GM18519 (cell line): Measurements from ENCODE around the gene YWHAG.
"Not testable (repeated sequence)": the region's sequence is repeated elsewhere in the genome, so short reads cannot be mapped to it uniquely, and the experiment has no call there.

ENCODE experiments used
- ATAC-seq: cut with Tn5 transposase; IDR thresholded peaks from one replicate; pipeline ENCODE4 v1.9.1; 2021; ENCODE audit warnings: mild to moderate bottlenecking, moderate library complexity; ENCODE audit not compliant: unreplicated experiment, low FRiP score

The YWHAG gene

GRCh38 chr7:76301000-76301399, 57.8 kb downstream of the YWHAG start:
- ATAC-seq, result no peak

GRCh38 chr7:76300166-76300731, 58.5 kb downstream of the YWHAG start:
- ATAC-seq, result no peak

DNA sequence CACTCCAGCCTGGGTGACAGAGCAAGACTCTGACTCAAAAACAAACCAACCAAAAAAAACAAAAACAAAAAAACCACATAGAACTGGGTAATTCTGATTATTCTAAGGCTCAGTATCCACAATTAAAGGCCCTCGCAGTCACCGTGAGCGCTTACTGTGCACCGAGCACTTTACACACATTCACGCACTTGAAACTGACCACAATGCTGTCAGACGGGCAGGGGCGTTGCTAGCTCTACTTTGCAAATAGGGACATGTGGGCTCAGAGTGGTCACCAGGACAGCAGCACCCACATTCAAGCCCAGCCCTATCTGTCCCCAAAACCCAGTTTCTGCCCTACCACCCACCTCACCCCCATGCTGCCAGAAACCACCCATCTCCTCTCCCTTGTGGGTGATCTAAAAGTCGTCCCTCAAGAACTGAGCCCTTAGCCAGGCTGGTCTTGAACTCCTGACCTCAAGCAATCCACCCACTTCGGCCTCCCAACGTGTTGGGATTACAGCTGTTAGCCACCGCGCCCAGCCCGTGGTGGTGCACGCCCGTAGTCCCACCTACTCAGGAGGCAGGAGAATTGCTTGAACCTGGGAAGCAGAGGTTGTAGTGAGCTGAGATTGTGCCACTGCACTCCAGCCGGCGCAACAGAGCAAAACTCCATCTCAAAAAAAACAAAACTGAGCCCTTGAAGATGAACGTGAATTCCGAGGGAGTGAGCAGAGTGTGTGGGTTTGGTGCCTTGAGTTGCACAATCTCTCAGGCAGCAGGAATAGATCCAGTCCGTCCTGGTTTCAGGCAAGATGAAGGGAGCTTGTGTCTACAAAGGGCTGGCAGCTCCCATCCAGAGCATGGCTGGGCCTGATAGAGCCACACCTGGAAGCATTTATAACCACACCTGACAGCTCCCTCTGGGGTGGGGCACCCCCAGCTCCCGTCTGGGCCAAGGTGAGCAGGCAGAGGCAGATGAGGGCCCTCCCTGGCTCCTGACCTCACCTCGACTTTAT, 61.7 kb downstream of the YWHAG start:
- ATAC-seq, result no peak

- ATAC-seq, result no peak
Observed at GRCh38 chr7:76294344-76295024, 64.3 kb downstream of the YWHAG start.

- ATAC-seq, result no peak
Observed at GRCh38 chr7:76293407-76293901, 65.3 kb downstream of the YWHAG start.

DNA sequence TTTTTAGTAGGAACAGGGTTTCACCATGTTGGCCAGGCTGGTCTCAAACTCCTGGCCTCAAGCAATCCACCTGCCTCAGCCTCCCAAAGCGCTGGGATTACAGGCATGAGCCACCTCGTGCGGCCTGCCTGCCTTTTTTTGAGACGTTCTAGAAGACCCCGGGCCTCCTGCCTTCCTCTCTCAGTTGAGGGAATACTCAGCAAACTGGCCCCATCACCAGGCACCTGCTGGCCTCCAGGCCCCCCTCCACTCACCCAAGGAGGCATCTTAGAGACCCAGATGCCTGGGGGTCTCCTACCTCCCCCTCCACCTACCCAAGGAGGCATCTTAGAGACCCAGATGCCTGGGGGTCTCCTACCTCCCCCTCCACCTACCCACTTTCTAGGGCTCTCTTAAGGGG, 65.9 kb downstream of the YWHAG start:
- ATAC-seq, result not testable (repeated sequence)

GRCh38 chr7:76292213-76292573, 66.6 kb downstream of the YWHAG start:
- ATAC-seq, result no peak

DNA sequence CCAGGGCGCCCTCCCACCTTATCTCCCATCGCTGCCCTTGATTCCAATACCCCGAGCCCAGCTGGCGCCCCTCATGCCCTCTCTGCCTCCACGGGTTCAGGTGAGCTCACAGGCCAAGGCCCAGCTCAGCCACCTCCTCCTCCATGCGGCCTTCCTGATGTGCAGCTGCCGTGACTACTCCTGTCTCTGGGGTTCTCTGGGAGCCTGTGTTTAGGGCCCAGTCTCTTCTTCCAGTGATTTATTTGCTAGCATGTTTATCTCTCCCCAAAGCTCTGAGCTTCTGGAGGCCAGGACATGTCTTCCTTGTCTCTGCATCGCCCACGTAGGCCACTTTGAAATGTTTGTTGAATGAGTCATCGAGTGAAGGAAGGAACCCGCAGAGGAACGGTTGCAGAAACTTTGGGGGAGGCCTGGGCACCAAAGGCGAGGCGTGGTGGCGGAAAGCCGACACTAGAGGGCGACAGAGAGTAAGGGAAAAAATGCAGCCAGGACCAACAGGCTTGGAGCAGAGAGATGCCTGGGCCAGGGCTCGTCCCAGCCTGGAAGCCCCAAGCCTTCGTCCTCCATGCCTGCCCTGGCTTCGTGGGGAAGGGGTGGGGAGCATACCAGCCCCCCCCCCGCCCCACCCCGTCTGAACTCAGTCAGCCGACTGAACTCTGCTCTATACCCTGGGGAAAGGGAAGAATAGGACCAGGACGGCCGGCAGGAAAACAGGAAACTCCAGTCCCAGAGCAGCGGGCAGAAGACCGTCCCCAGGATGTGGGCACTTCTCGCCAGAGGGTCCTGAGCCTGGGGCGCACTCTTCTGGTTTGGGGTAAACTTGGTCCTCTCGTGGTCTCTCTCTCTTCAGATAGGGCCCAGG, 67.2 kb downstream of the YWHAG start:
- peak; percentile 49 for ATAC-seq

- not testable (repeated sequence) for ATAC-seq
Observed at GRCh38 chr7:76290847-76291350, 67.9 kb downstream of the YWHAG start.

DNA sequence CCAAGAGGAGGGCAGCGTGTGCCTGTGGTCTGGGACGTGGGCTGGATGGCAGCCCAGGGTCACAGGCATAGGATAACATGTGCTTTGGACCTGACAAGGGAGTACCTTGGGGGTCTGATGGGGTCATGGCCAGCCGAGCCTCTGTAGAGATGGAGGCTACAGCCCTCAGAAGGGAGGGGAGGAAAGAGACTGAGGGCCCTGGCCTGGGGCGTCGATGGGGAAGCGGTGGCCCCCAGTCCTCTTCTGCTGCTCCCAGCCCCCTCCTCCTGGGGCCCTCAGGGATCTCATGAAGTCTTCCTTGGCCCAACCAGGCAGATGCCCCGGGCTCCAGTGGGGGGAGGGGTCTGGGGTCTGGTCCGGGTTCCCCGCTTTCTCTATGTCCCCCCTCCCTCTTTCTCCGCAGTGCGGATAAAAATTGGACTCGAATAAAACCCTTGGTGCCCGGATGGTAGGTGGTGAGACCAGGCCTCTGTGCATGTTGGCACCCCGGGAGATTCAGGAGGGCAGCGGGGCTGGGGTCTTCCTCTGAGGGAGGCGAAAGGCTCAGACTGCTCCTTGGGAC, 71.9 kb downstream of the YWHAG start:
- ATAC-seq, result no peak

DNA sequence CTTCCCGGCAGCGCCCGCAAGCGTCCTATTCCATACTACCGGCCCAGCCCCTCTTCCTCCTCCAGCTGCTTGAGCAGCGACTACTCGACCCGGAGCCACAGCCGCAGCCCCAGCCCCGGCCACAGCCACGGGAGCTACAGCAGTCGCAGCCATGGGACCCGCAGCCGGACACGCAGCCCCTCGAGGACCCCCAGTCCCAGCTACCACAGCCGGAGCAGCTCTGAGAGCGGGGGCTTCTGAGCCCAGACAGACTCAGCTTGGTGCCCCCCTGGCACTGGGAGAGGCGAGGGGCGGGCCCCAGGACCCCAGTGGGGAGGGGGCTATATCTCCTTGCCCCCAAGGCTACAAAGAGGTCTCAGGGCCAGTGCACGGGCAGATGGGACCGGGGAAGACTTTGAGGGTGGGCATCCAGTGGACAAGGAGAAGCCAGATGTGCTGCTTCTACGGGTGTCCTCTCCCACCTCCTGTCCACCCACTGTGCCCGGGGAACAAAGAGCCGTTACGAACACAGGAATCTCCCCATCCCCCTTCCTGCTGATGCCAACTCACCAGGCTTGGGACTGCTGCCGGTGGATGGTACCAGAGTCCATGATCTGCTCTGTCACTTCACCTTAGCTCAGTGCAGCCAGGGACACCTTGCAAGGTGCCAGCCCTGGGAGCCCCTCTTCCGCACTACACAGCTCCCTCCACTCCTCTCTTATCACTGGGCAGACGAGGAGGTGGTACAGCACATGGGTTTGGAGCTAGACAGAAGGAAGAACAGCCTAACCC, 73.0 kb downstream of the YWHAG start:
- no peak for ATAC-seq

DNA sequence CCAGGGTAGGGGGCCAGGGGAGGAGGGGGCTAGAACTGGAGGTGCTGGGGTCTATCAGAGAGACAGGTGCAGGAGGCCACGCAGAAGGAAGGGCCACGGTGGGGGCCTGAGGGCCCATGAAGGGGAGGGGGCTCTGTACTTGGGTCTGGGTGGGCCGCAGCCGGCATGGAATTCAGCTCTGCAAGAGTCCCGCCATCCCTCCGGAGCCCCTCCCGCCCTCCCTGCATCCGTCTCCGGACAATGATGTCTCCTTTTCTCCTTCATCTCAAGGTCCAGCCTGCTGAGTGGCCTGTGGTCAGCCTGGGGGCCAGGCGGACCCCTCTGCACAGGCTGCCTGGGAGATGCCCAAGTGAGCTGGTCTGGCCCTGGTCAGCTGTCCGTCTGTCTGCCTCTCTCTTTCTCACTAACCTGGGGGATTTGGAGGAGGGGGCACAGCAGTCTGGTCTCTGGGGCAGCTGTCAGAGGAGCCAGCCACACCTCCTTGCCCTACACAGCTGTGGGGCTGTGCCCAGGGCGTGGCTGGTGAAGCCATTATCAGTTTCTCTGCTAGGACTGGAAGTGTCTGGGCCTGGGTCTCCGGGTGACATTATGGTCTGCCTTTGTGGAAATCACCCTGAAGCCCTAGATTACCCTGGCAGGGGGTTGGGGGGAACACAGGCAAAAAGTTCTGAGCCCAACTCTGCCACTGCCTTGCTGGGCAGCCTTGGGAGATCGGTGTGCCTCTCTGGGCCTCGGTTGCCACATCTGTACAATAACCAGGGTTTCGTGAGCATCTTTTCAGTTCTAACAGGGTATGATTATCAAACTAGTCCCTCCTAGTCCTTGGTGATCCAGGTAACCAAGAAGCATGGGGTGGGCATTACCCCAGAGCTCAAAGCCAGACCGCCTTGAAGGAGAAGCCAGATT, 75.3 kb downstream of the YWHAG start:
- no peak for ATAC-seq

GRCh38 chr7:76282344-76283253, 76.2 kb downstream of the YWHAG start:
- ATAC-seq, result no peak

DNA sequence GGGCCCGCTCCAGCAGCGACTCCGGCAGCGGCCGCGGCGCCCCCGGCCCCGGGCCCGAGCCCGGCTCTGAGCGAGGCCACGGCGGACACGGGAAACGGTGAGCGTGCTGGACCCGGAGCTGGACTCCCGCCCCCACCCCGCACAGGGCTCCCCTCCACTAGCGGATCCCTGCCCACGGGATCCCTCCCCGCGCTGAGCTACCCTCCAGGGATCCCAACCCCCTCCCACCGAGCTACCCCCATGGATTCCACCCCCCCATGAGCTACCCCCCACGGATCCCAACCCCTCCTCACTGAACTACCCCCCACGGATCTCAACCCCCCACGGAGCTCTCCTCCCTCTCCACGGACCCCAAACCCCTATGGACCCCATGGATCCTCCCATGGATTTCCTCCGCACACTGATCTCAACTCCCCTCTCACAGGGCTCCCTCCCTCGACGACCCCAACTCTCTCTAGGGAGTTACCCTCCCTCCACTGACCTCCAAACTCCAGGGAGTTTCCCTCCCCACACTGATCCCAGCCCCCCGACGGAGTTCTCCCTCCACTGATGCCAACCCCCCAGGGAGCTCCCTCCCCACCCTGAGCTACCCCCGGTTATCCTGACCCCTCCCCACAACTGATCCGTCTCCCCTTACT, 77.0 kb downstream of the YWHAG start:
- ATAC-seq, result no peak

DNA sequence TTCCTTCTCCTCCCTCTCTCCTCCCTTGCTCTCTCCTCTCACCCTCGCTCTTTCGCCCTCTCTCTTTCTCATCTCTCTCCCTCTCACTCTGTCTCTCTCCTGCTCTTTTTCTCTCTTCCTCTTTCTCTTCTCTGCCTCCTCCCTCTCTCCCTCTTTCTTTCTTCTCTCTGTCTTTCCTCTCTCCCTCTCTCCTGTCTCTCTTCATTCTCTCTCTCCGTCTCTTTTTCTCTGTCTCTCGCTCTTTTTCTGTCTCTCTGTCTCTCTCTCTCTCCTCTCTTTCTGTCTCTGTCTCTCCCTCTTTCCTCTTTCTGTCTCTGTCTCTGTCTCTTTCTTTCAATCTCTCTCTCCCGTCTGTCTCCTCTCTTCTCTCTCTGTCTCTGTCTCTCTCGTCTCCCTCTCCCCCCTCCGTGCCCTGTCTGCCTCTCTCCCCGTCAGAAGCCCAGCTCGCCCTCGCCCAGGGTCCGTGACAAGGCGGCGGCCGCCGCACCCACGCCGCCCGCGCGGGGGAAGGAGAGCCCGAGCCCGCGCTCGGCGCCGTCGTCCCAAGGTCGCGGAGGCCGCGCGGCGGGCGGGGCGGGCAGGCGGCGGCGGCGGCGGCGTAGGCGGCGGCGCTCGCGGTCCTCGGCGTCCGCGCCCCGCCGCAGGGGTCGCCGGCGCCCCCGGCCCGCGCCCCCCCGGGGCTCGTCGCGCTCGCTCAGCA, 77.6 kb downstream of the YWHAG start:
- no peak for ATAC-seq

- no peak for ATAC-seq
Observed at GRCh38 chr7:76280408-76280807, 78.4 kb downstream of the YWHAG start.
